OCI-LY7 (cell line): Measurements from ENCODE around the gene ZEB1.

Experiments
- CTCF ChIP-seq: fragments of 200-600 bp; sonication (generic); conservative IDR thresholded peaks from 2 replicates; pipeline ENCODE4 v1.5.1; 2014; ENCODE audit warnings: mild to moderate bottlenecking, antibody characterized with exemption, low read length, moderate library complexity, mixed read lengths
- EZH2phosphoT487 ChIP-seq: fragments of 200-600 bp; sonication (generic); IDR thresholded peaks from 2 replicates; pipeline ENCODE4 v1.6.1; 2018; ENCODE audit warnings: low read depth, borderline replicate concordance, mild to moderate bottlenecking, mixed run types, antibody characterized with exemption, low read length, moderate library complexity, mixed read lengths

GRCh38 chr10:31422634-31423033, 103.6 kb downstream of the ZEB1 start:
- TF ChIP-seq CTCF = no peak
- no peak for TF ChIP-seq EZH2phosphoT487
